Smooth muscle cell (in vitro differentiated cells): ENCODE measurements around the gene MTF1. TPM values are rescaled to one million over a fixed set of nuclear protein-coding genes. Genes with fewer than 3 reads are reported as not detected.

ENCODE experiments used
- DNase-seq: peaks from one replicate; lab custom pipeline; 2025; ENCODE audit not compliant: unreplicated experiment; lab: John Stamatoyannopoulos, UW
- H2AFZ ChIP-seq: fragments of 200-600 bp; sonication (generic); 2 replicates; pipeline ENCODE4 v1.6.0; 2016; ENCODE audit warnings: antibody characterized with exemption, low read depth, mild to moderate bottlenecking
- H3F3A ChIP-seq: fragments of 200-600 bp; sonication (generic); 2 replicates; pipeline ENCODE4 v1.6.0; 2017; ENCODE audit warnings: antibody characterized with exemption, low read depth
- H3K27ac ChIP-seq: fragments of 200-600 bp; sonication (generic); 2 replicates; pipeline ENCODE4 v1.5.1; 2016; ENCODE audit warnings: low read depth, mild to moderate bottlenecking
- H3K27me3 ChIP-seq: fragments of 200-600 bp; sonication (generic); 2 replicates; pipeline ENCODE4 v1.6.1; 2016; ENCODE audit warnings: low read depth, mild to moderate bottlenecking
- H3K36me3 ChIP-seq: fragments of 200-600 bp; sonication (generic); 2 replicates; pipeline ENCODE4 v1.5.1; 2016; ENCODE audit warnings: low read depth
- H3K4me1 ChIP-seq: fragments of 200-600 bp; sonication (generic); 2 replicates; pipeline ENCODE4 v1.5.1; 2016; ENCODE audit warnings: low read depth
- H3K4me2 ChIP-seq: fragments of 200-600 bp; sonication (generic); 2 replicates; pipeline ENCODE4 v1.6.0; 2016; ENCODE audit warnings: mild to moderate bottlenecking
- H3K4me3 ChIP-seq: fragments of 200-600 bp; sonication (generic); 2 replicates; pipeline ENCODE4 v1.5.1; 2016; ENCODE audit warnings: mild to moderate bottlenecking
- H3K79me2 ChIP-seq: fragments of 200-600 bp; sonication (generic); 2 replicates; pipeline ENCODE4 v1.6.0; 2016; ENCODE audit warnings: low read depth, mild to moderate bottlenecking
- H3K9ac ChIP-seq: fragments of 200-600 bp; sonication (generic); 2 replicates; pipeline ENCODE4 v1.6.0; 2016; ENCODE audit warnings: low read depth
- H3K9me3 ChIP-seq: fragments of 200-600 bp; sonication (generic); replicated peaks from 2 replicates; pipeline ENCODE4 v1.5.1; 2016; ENCODE audit warnings: low read depth
- H4K20me1 ChIP-seq: fragments of 200-600 bp; sonication (generic); 2 replicates; pipeline ENCODE4 v1.6.0; 2016; ENCODE audit warnings: low read depth
- CTCF ChIP-seq: fragments of 200-600 bp; sonication (generic); IDR thresholded peaks from 2 replicates; pipeline ENCODE4 v1.5.1; 2017; ENCODE audit warnings: borderline replicate concordance, mild to moderate bottlenecking, antibody characterized with exemption; ENCODE audit not compliant: insufficient read depth, poor library complexity, severe bottlenecking
- WGBS: methylation state at CpG from one replicate; pipeline ENCODE4 v1.1.7; 2016; ENCODE audit warnings: low lambda C conversion rate; 5-methylcytosine and 5-hydroxymethylcytosine counted together
- polyA plus RNA-seq: library from polyadenylated mRNA; unstranded; fragments of >200 nt; fragmentation: Nextera tagmentation; extraction: Ambion mirVana; gene quantifications from 2 replicates; pipeline ENCODE4 v1.2.1, GENCODE V29; 2016
- total RNA-seq: library from RNA; depleted of rRNA; stranded (reverse); fragments of >200 nt; gene quantifications from 2 replicates; pipeline ENCODE4 v1.2.3, GENCODE V29; 2014

The MTF1 gene
- total and polyA plus RNA-seq, 2 experiments from 2014 or later = 6.8 to 25.9 TPM

DNA sequence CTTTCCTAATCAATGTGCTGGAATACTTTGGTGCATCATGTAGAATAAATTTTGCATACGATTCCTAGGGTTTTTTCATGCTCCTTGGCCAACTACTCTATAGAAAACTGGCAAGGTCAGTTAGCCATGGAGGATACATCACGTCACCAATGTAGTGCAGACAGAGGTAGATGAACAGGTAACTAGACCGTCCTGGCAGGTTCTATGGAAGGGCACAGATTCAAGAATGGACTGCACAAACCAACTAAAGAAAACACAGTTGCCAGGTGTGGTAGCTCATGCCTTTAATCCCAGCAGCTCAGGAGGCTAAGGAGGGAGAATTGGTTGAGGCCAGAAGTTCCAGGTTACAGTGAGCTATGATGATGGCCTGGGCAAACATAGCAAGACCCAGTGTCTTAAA, 9.9 kb downstream of the MTF1 start:
- no peaks in the 10 kb centered on the region for H3K36me3 ChIP-seq
- no peak overlapping the region for H3K27ac ChIP-seq
- no peak for TF ChIP-seq CTCF

DNA sequence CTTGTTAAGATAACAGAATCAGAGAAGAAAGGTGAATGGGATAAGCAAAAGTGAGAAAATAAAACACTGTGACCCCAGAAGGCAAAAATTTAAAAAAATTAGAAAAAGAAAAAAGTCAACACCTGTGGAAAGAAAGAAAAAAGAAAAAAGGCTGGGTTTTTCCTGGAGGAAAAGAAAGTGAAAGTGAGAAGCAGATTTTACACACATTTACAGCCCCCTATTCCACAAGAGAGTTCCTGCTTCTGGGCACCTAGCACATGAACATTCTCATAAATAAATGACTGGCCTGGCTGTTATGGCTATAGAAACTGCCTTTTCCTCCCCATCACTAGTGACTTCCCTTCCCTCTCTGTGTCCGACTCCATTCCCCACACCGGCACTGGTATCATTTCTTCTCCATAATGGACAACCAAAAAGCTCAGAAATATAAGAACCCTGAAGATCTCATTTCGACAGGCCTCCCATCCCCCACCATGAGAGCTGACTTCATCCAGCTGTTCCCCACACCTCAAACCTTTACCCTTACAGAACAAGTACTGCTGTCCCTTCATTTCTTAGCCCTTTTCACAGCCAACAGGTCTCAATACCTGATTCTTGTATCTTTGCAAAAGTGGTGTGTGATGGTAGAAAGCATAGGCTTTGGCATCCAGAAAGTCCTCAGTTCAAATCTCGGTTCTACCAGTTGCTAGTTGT, 12.6 kb downstream of the MTF1 start:
- H3K4me3 ChIP-seq = no peak overlapping the region
- no peak overlapping the region for H2AFZ ChIP-seq
- no peaks in the 10 kb centered on the region for H3K9me3 ChIP-seq
- H3F3A ChIP-seq = no peaks in the 10 kb centered on the region
- H3K4me1 ChIP-seq = no peaks in the 10 kb centered on the region
- no peak for TF ChIP-seq CTCF
- no peak overlapping the region for H3K27ac ChIP-seq
- H3K9ac ChIP-seq = no peak overlapping the region
- H4K20me1 ChIP-seq = peaks cover 93% of the 10 kb centered on the region
- no peak for DNase-seq
- H3K27me3 ChIP-seq = no peaks in the 10 kb centered on the region
- WGBS = 95% methylated on average over 4 of the region's 4 CpGs
- H3K36me3 ChIP-seq = no peaks in the 10 kb centered on the region
- H3K79me2 ChIP-seq = peaks cover 59% of the 10 kb centered on the region
- H3K4me2 ChIP-seq = no peak overlapping the region

More for the DNA sequence above, 9.9 kb downstream of the MTF1 start:
- H3K9me3 ChIP-seq = no peaks in the 10 kb centered on the region
- H2AFZ ChIP-seq = no peak overlapping the region
- no peak overlapping the region for H3K4me2 ChIP-seq
- H3K27me3 ChIP-seq = no peaks in the 10 kb centered on the region
- DNase-seq = no peak
- H3K4me3 ChIP-seq = no peak overlapping the region
- no peaks in the 10 kb centered on the region for H3F3A ChIP-seq
- no peaks in the 10 kb centered on the region for H3K4me1 ChIP-seq
- peaks cover 96% of the 10 kb centered on the region for H4K20me1 ChIP-seq
- 97% methylated on average over 3 of the region's 3 CpGs for WGBS
- H3K79me2 ChIP-seq = peaks cover 68% of the 10 kb centered on the region
- no peak overlapping the region for H3K9ac ChIP-seq

GRCh38 chr1:37845786-37846185, 13.6 kb downstream of the MTF1 start:
- no peak for TF ChIP-seq CTCF
- WGBS = 87% methylated on average over 3 of the region's 3 CpGs
- Histone ChIP-seq H3K9me3 (no peaks in the 10 kb centered on the region), H2AFZ (no peak overlapping the region), H3F3A (no peaks in the 10 kb centered on the region), H3K27me3 (no peaks in the 10 kb centered on the region), H3K4me1 (no peaks in the 10 kb centered on the region), H3K36me3 (no peaks in the 10 kb centered on the region), H3K4me2 (no peak overlapping the region), H3K27ac (no peak overlapping the region), H3K9ac (no peak overlapping the region), H3K79me2 (peaks cover 52% of the 10 kb centered on the region), H4K20me1 (peaks cover 83% of the 10 kb centered on the region), H3K4me3 (no peak overlapping the region)
- no peak for DNase-seq
